Natural killer cell (primary cell): ENCODE measurements around the gene ARL6IP6. TPM values are rescaled to one million over a fixed set of nuclear protein-coding genes. Genes with fewer than 3 reads are reported as not detected.
A peak's percentile ranks its signal among the peaks of the same experiment; 100 is the strongest.

Experiments used
- ATAC-seq, 3 donors: fragments of 150-1000 bp in 2 of 3; fragments of 200-7000 bp in 1 of 3; cut with Tn5 transposase; 1 replicate in 1 of 3; 2 replicates in 2 of 3; pipeline ENCODE4 v1.10.0; 2021; ENCODE audit warnings: mild to moderate bottlenecking in 2 of 3, moderate library complexity in 2 of 3
- DNase-seq, 2 donors: peaks; one replicate each; pipeline versions ENCODE4 v3.0.0 to v3.0.0-alpha.2; 2013 to 2021; ENCODE audit warnings: mixed read lengths in 1 of 2
- H3K27ac ChIP-seq: one replicate; pipeline ENCODE4 v1.5.1; 2013; ENCODE audit warnings: mild to moderate bottlenecking, low read length
- H3K27me3 ChIP-seq: one replicate; pipeline ENCODE4 v1.6.1; 2013; ENCODE audit warnings: low read length; ENCODE audit not compliant: control insufficient read depth, insufficient read depth
- H3K36me3 ChIP-seq: one replicate; pipeline ENCODE4 v1.6.1; 2013; ENCODE audit warnings: low read length; ENCODE audit not compliant: control insufficient read depth, insufficient read depth
- H3K4me1 ChIP-seq: one replicate; pipeline ENCODE4 v1.6.1; 2013; ENCODE audit warnings: low read length; ENCODE audit not compliant: control insufficient read depth, insufficient read depth
- H3K4me3 ChIP-seq: one replicate; pipeline ENCODE4 v1.5.1; 2013; ENCODE audit warnings: low read length
- H3K9me3 ChIP-seq: one replicate; pipeline ENCODE4 v1.6.1; 2013; ENCODE audit warnings: low read length; ENCODE audit not compliant: control insufficient read depth, insufficient read depth
- H3K27ac Mint-ChIP-seq, 2 donors: one replicate each; pipeline ENCODE4 v1.8.0; 2022; ENCODE audit warnings: mild to moderate bottlenecking in 2 of 2, mixed read lengths in 2 of 2, moderate library complexity in 1 of 2
- H3K27me3 Mint-ChIP-seq, 2 donors: one replicate each; pipeline ENCODE4 v1.8.0; 2022; ENCODE audit warnings: low read depth in 2 of 2, mixed read lengths in 2 of 2
- H3K36me3 Mint-ChIP-seq: one replicate; pipeline ENCODE4 v1.8.0; 2022; ENCODE audit warnings: mixed read lengths
- H3K4me1 Mint-ChIP-seq, 2 donors: one replicate each; pipeline ENCODE4 v1.8.0; 2022; ENCODE audit warnings: mixed read lengths in 2 of 2
- H3K4me3 Mint-ChIP-seq: one replicate; pipeline ENCODE4 v1.8.0; 2022; ENCODE audit warnings: mild to moderate bottlenecking, moderate library complexity, mixed read lengths
- H3K9me3 Mint-ChIP-seq, 2 donors: one replicate each; pipeline ENCODE4 v1.8.0; 2022; ENCODE audit warnings: mixed read lengths in 2 of 2
- CTCF ChIP-seq: fragments of 200-600 bp; IDR thresholded peaks from one replicate; pipeline ENCODE4 v1.8.0; 2022; ENCODE audit warnings: antibody characterized with exemption
- WGBS: methylation state at CpG from one replicate; pipeline ENCODE4 v1.1.7; 2013; ENCODE audit warnings: missing lambda C conversion rate; ENCODE audit not compliant: insufficient coverage; 5-methylcytosine and 5-hydroxymethylcytosine counted together
- intact Hi-C: fragments of 100-400 bp; cut with micrococcal nuclease; formaldehyde crosslinking; loops from one replicate; pipeline ENCODE4 v1.14.2; 2022
- total RNA-seq, 4 donors: library from RNA; stranded (reverse); fragments of 120-200 nt in 1 of 4; gene quantifications; one replicate each; pipeline versions ENCODE4 v1.2.3 to v1.2.4, GENCODE V29; 2013 to 2022

Gene ARL6IP6
- total RNA-seq, 3 donors from 2014 or later (not counting 1 experiment from before 2014, with no cell fraction given), result 10.0 to 15.0 (median 11.4) TPM

GRCh38 chr2:152715112-152715511 lies 3.3 kb upstream of the ARL6IP6 start:
- Histone ChIP-seq H3K4me1 (peaks cover 9% of the 10 kb centered on the region), H3K4me3 (no peak overlapping the region), H3K27ac (no peak overlapping the region), H3K36me3 (peaks cover 26% of the 10 kb centered on the region), H3K27me3 (no peaks in the 10 kb centered on the region), H3K9me3 (no peaks in the 10 kb centered on the region)
- ATAC-seq (no peak), DNase-seq (no peak)
- WGBS, result 83% methylated on average over 1 of the region's 1 CpG
- intact Hi-C loops, result loop anchor here (5.0 kb wide), 2 partner anchors 538 to 888 kb away; partner anchors contain the start of genes ARL5A and STAM2
- Mint-ChIP-seq H3K9me3 (no peaks in the 10 kb centered on the region), H3K27ac (peak overlapping the region; percentile 77 to 96), H3K4me3 (peak overlapping the region; percentile 77), H3K4me1 (peaks cover 58 to 59% of the 10 kb centered on the region in 2 donors), H3K36me3 (peaks cover 6% of the 10 kb centered on the region), H3K27me3 (peaks cover 0 to 2% of the 10 kb centered on the region in 2 donors)
- no peak for TF ChIP-seq CTCF

- ATAC-seq (no peak), DNase-seq (peak in 1 of 2 donors; percentile 51)
- Mint-ChIP-seq H3K36me3 (peaks cover 6% of the 10 kb centered on the region), H3K4me3 (peak overlapping the region; percentile 94), H3K27me3 (peaks cover 0 to 2% of the 10 kb centered on the region in 2 donors), H3K4me1 (peaks cover 60 to 65% of the 10 kb centered on the region in 2 donors), H3K27ac (peak overlapping the region; percentile 96 to 98), H3K9me3 (no peaks in the 10 kb centered on the region)
- H3K36me3 ChIP-seq, result peaks cover 21% of the 10 kb centered on the region
- peak; percentile 12 for TF ChIP-seq CTCF
- intact Hi-C loops, result loop anchor here (5.0 kb wide), 2 partner anchors 539 to 889 kb away; partner anchors contain the start of genes ARL5A and STAM2
- no peaks in the 10 kb centered on the region for H3K27me3 ChIP-seq
- no peak overlapping the region for H3K4me3 ChIP-seq
- H3K9me3 ChIP-seq, result no peaks in the 10 kb centered on the region
- peak overlapping the region; percentile 94 for H3K27ac ChIP-seq
- 46% methylated on average over 6 of the region's 8 CpGs for WGBS
- H3K4me1 ChIP-seq, result peaks cover 9% of the 10 kb centered on the region
Observed at GRCh38 chr2:152715854-152716428, 2.5 kb upstream of the ARL6IP6 start.

- TF ChIP-seq CTCF, result no peak
- Histone ChIP-seq H3K27me3 (no peaks in the 10 kb centered on the region), H3K4me3 (peak overlapping the region; percentile 86), H3K36me3 (peaks cover 19% of the 10 kb centered on the region), H3K9me3 (no peaks in the 10 kb centered on the region), H3K27ac (peak overlapping the region; percentile 94), H3K4me1 (peaks cover 9% of the 10 kb centered on the region)
- WGBS, result 0% methylated on average over 13 of the region's 13 CpGs
- intact Hi-C loops, result loop anchor here (1.0 to 5.0 kb wide), 3 partner anchors 23 to 890 kb away; partner anchors contain the start of genes ARL5A and STAM2
- no peaks in the 10 kb centered on the region for H3K9me3 Mint-ChIP-seq
- peak overlapping the region; percentile 96 to 98 for H3K27ac Mint-ChIP-seq
- peak in 1 of 3 donors; percentile 3 for ATAC-seq
- peak in 1 of 2 donors; percentile 71 for DNase-seq
- H3K27me3 Mint-ChIP-seq, result peaks cover 0 to 2% of the 10 kb centered on the region in 2 donors
- peaks cover 62 to 66% of the 10 kb centered on the region in 2 donors for H3K4me1 Mint-ChIP-seq
- peak overlapping the region; percentile 94 for H3K4me3 Mint-ChIP-seq
- H3K36me3 Mint-ChIP-seq, result peaks cover 6% of the 10 kb centered on the region
Observed at GRCh38 chr2:152716805-152717227, 1.6 kb upstream of the ARL6IP6 start.
